Erythroblast (primary cell): ENCODE data around the gene OLA1.

Source experiments
- GATA1 ChIP-seq: IDR thresholded peaks from 2 replicates; pipeline ENCODE4 v1.6.1; 2011; ENCODE audit warnings: low read depth, mild to moderate bottlenecking, control low read depth, low read length, moderate library complexity
- POLR2A ChIP-seq: IDR thresholded peaks from 2 replicates; pipeline ENCODE4 v1.6.1; 2011; ENCODE audit warnings: mild to moderate bottlenecking, low read length

GRCh38 chr2:174108579-174108978, 139.8 kb downstream of the OLA1 start:
- TF ChIP-seq POLR2A (no peak), GATA1 (no peak)
